Tibial nerve (tissue), 4 donors: ENCODE data around the gene PORCN. TPM values are rescaled to one million over a fixed set of nuclear protein-coding genes. Genes with fewer than 3 reads are reported as not detected.

ENCODE experiments used
- DNase-seq, 2 donors: peaks; one replicate each; pipeline ENCODE4 v3.0.0-alpha.2; 2019; ENCODE audit warnings: low spot score in 2 of 2
- H3K27ac ChIP-seq, 4 donors: fragments of 200-600 bp; sonication (generic) in 3 of 4; one replicate each; pipeline ENCODE4 v1.5.1; 2017 to 2019; ENCODE audit warnings: mild to moderate bottlenecking in 1 of 4
- H3K27me3 ChIP-seq, 2 donors: fragments of 200-600 bp; sonication (generic) in 1 of 2; one replicate each; pipeline versions ENCODE4 v1.5.1 to v1.6.0; 2017 to 2019
- H3K36me3 ChIP-seq, 3 donors: fragments of 200-600 bp; sonication (generic); one replicate each; pipeline ENCODE4 v1.5.1; 2018 to 2019
- H3K4me1 ChIP-seq, 4 donors: fragments of 200-600 bp; sonication (generic) in 3 of 4; one replicate each; pipeline ENCODE4 v1.5.1; 2017 to 2019
- H3K4me3 ChIP-seq, 4 donors: fragments of 200-600 bp; sonication (generic) in 3 of 4; one replicate each; pipeline ENCODE4 v1.5.1; 2017 to 2019; ENCODE audit warnings: mild to moderate bottlenecking in 1 of 4, moderate library complexity in 1 of 4
- H3K9me3 ChIP-seq, 4 donors: fragments of 200-600 bp; sonication (generic) in 3 of 4; one replicate each; pipeline ENCODE4 v1.5.1; 2017 to 2019
- CTCF ChIP-seq, 5 experiments: fragments of 200-600 bp in 3 of 5; fragments of 450-650 bp in 2 of 5; sonication (generic) in 3 of 5; IDR thresholded peaks; one replicate each; pipeline ENCODE4 v1.5.1; 2016 to 2019; ENCODE audit warnings: antibody characterized with exemption in 5 of 5, mild to moderate bottlenecking in 3 of 5, moderate library complexity in 2 of 5
- EP300 ChIP-seq, 2 donors: sonication (generic); formaldehyde crosslinking; IDR thresholded peaks; one replicate each; pipeline ENCODE4 v1.6.1; 2017; ENCODE audit warnings: antibody characterized with exemption in 2 of 2, mild to moderate bottlenecking in 1 of 2
- POLR2A ChIP-seq, 2 donors: fragments of 450-650 bp; IDR thresholded peaks; one replicate each; pipeline ENCODE4 v1.6.1; 2017; ENCODE audit warnings: antibody characterized with exemption in 2 of 2, mild to moderate bottlenecking in 2 of 2, moderate library complexity in 2 of 2
- WGBS, 2 donors: methylation state at CpG; one replicate each; pipeline ENCODE4 v1.1.5; 2018; 5-methylcytosine and 5-hydroxymethylcytosine counted together
- total RNA-seq, 4 donors: library from RNA; depleted of rRNA; stranded (reverse); fragments of >200 nt; gene quantifications; one replicate each; pipeline ENCODE4 v1.1.0, GENCODE V29; 2016

The PORCN gene
- total RNA-seq, 4 donors from 2014 or later, result 8.8 to 19.8 (median 16.1) TPM

GRCh38 chrX:48492293-48492910 lies 16.4 kb upstream of the PORCN start:
- Histone ChIP-seq H3K4me1 (no peaks in the 10 kb centered on the region), H3K4me3 (no peak overlapping the region), H3K27ac (no peak overlapping the region), H3K36me3 (no peaks in the 10 kb centered on the region), H3K9me3 (no peaks in the 10 kb centered on the region), H3K27me3 (no peaks in the 10 kb centered on the region)
- 48 to 73% methylated on average over 4 to 7 of the region's 7 CpGs for WGBS, 2 donors
- no peak for TF ChIP-seq EP300 (IDR thresholded peaks at IDR 0.05)
- TF ChIP-seq CTCF (IDR thresholded peaks at IDR 0.05), result no peak
- no peak for TF ChIP-seq POLR2A (IDR thresholded peaks at IDR 0.05)
- no peak for DNase-seq

GRCh38 chrX:48493890-48494364 lies 14.9 kb upstream of the PORCN start:
- TF ChIP-seq EP300 (IDR thresholded peaks at IDR 0.05) (no peak), CTCF (IDR thresholded peaks at IDR 0.05) (no peak), POLR2A (IDR thresholded peaks at IDR 0.05) (no peak)
- WGBS, 2 donors, result 20 to 35% methylated on average over 4 to 10 of the region's 10 CpGs
- Histone ChIP-seq H3K4me1 (no peaks in the 10 kb centered on the region), H3K9me3 (no peaks in the 10 kb centered on the region), H3K36me3 (no peaks in the 10 kb centered on the region), H3K4me3 (no peak overlapping the region), H3K27me3 (no peaks in the 10 kb centered on the region), H3K27ac (no peak overlapping the region)
- DNase-seq, result no peak

DNA sequence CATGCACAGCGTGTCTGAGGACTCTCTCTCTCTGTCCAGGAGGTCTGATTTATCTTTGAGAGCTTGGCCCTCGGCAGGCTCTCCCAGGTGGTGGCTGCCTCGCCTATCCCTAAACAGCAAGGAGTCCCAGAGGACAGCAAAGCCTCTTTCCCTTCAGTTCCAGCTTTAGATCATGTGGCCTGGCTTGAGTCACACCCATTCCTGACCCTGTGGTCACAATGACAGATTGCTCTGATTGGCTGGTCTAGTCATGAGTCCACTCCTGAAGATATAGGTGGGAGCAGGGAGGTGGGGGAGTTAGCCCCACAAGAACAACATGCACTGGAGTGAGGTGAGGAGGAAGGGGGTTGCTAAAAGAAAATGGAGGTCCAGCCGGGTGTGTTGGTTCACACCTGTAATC lies 12.1 kb upstream of the PORCN start:
- H3K36me3 ChIP-seq, result no peaks in the 10 kb centered on the region
- TF ChIP-seq CTCF (IDR thresholded peaks at IDR 0.05), result no peak
- TF ChIP-seq POLR2A (IDR thresholded peaks at IDR 0.05), result no peak
- TF ChIP-seq EP300 (IDR thresholded peaks at IDR 0.05), result no peak
- H3K4me3 ChIP-seq, result no peak overlapping the region
- DNase-seq, result no peak
- WGBS, 2 donors, result 73 to 83% methylated on average over 4 of the region's 4 CpGs
- H3K27me3 ChIP-seq, result no peaks in the 10 kb centered on the region
- H3K9me3 ChIP-seq, result no peaks in the 10 kb centered on the region
- H3K4me1 ChIP-seq, result no peaks in the 10 kb centered on the region
- no peak overlapping the region for H3K27ac ChIP-seq

DNA sequence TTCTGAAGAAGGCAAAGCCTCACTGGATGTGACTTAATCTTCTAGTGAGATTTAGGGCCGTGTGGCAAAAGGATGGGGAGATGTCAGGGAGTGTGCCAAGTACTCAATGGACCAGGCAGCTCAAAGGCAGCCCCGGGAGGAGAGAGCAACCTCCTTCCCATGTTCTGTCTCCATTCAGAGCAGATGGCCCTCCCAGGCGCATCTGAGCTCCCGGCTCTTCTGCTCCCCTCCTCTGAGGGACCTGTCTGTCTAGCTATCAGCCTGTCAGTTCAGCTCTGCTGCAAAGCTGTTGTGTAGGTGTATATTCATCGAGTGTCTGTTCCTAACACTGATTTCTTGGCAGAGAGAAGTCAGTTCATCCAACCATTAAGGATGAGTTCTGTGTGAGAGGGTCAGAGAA lies 10.9 kb upstream of the PORCN start:
- DNase-seq, result no peak
- Histone ChIP-seq H3K36me3 (no peaks in the 10 kb centered on the region), H3K27ac (no peak overlapping the region), H3K4me1 (no peaks in the 10 kb centered on the region), H3K4me3 (no peak overlapping the region), H3K27me3 (no peaks in the 10 kb centered on the region), H3K9me3 (no peaks in the 10 kb centered on the region)
- 55 to 65% methylated on average over 4 to 5 of the region's 5 CpGs for WGBS, 2 donors
- TF ChIP-seq CTCF (IDR thresholded peaks at IDR 0.05) (no peak), POLR2A (IDR thresholded peaks at IDR 0.05) (no peak), EP300 (IDR thresholded peaks at IDR 0.05) (no peak)

DNA sequence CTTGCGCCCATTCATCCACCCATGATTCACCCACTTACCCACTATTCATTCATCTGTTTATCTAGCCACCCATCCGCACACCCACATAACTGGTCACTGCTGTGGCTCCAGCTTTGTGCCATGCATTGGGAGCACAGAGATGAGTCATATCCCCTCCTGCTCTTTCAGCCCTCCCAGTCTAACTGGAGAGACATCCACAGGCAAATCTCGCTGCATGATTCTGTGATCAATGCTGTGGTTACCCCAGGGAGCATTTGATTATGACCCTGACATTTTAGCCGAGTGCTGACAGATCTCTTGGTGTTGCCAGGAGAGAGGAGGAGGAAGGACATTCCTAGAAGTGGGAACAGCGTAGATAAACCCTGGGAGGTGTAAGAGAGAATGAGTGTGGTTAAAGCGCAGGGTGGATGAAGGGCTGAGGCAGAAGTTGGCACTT lies 10.4 kb upstream of the PORCN start:
- no peak for TF ChIP-seq CTCF (IDR thresholded peaks at IDR 0.05)
- no peak for TF ChIP-seq POLR2A (IDR thresholded peaks at IDR 0.05)
- Histone ChIP-seq H3K27ac (no peak overlapping the region), H3K9me3 (no peaks in the 10 kb centered on the region), H3K4me3 (no peak overlapping the region), H3K27me3 (no peaks in the 10 kb centered on the region), H3K4me1 (no peaks in the 10 kb centered on the region), H3K36me3 (no peaks in the 10 kb centered on the region)
- WGBS, 2 donors, result 48 to 60% methylated on average over 5 to 6 of the region's 6 CpGs
- no peak for DNase-seq
